Stimulated activated CD4-positive, alpha-beta T cell treated with anti-CD3 and anti-CD28 coated beads, Interleukin-12 subunit alpha, Interleukin-12 subunit beta, amount 100 ng/mL, for 48 hours (primary cell): ENCODE data around the gene CILP2.

Source experiments
- DNase-seq, 3 donors: peaks; one replicate each; pipeline ENCODE4 v3.0.0-alpha.2; 2020; ENCODE audit warnings: low read depth in 2 of 3, low spot score in 1 of 3

The CILP2 gene

DNA sequence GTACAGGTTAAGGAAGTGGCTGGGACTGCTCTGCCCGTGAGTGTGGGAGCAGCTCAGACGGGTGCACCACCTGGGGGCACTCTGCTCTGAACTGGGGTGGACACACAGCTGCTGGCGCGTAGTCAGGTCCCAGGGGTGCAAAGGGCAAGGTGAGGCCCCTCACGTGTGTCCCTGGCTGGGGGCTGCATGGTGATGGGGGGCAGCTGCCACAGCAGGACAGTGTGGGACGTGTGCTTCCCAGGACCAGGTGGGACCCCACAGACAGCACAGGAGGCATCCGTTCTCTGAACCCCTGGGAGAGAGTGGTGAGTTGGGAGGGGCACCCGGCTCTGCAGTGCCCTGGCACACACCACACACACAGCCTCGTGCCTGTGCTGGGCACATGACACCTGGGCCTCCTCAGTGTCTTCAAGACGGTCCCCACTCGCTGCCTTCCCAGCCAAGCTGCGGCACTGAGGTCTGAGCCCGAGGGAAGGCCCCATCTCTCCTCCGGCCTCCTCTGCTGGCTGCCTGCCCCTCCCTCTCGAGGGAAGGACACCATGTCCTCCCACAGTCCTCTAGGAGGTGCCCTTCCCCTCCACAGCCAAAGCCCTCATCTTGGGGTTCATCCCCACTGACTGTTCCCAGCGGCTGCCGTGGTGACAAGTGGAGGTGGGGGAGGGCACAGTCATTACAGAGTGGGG is 24.7 kb downstream of the CILP2 start:
- DNase-seq: no peak

DNA sequence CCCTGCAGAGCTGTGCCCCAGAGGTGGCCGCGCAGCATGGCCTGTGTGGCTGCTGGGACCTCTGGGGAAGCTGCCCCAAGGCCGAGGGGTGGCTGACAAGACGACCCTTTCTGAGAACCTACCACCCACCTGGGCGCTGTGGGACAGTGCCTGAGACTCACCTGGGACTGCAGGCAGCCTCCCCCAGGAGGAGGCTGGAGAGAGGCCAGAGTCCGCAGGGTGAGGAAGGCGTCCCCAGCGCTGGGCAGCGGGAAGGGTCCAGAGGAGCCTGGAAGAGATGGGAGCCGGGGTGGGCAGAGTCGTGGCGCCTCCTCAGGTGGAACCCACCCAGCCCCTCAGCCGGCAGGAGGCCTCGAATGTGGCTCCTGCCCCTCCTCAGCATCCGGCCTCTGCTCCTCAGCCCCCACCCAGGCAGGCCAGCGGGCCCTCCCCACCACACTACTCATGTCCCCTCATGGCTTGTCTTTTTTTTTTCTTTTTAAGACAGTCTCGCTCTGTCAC is 25.3 kb downstream of the CILP2 start:
- no peak for DNase-seq

DNA sequence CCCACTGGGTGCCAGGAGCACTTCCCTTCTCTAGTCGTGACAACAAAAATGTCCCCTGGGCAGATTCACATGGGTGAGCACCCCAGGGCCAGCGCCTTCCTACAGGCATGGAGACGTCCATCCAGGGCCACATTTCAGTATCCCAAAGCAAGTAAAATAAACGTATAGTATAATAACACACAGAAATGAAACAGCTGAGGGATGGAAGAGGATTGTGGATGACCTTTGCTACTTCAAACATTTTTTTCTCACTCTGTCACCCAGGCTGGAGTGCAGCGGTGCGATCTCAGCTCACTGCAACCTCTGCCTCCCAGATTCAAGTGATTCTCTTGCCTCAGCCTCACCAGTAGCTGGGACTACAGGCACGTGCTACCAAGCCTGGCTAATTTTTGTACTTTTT is 28.2 kb downstream of the CILP2 start:
- no peak for DNase-seq

DNA sequence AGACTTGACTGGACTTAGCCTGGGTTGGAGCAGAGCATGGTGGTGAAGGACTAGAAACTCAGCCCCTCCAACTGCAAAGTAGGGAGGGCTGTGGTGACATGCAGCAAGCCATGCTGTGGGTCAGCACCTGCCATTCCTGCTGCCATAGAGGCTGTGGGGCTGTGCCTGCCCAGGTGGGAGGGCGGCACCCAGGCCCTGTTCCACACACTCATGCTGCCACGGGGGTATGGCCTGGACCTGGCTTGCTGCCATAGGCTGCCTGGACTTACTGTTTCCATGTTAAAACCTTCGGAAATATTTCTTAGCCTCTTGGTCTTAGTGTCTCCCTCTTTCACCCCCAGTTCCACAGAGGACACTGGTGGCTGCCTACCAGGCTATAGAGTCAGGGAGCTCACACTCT is 29.3 kb downstream of the CILP2 start:
- DNase-seq: no peak

DNA sequence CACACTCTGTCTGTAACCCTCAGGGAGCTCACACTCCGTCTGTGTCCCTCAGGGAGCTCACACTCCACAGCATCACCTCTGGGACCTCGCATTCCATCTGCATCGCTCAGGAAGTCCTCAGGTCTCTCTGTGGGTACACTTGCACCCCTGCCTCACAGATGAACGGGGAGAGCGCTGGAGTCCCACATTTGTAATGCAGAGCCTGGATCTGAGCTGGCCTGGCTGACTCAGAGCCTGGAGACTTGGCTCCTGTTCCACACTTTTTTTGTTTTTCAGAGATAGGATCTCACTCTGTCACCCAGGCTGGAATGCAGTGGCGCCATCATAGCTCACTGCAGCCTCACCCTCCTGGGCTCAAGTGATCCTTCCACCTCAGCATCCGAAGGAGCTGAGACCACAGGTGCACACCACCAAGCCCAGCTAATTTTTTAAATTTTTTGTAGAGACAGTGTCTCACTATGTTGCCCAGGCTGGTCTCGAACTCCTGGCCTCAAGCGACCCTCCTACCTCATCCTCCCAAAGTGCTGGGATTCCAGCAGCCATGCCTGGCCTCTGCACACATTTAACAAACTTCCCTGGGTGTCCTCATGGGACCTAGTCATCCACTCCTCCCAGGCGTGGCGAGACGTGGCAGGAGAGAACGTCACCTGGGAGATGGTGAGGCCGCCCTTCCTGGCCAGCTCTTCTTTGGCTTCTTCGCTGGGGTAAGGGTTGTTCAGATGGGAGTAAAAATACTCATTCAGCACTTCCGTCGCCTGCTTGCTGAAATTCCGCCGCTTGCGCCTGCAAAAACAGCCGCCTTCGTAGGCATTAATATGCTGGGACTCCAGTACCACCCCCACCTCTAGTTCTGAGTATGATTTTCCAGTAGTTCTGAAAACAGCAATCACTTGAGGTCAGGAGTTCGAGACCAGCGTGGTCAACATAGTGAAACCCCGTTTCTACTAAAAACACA is 31.0 kb downstream of the CILP2 start:
- no peak for DNase-seq

DNA sequence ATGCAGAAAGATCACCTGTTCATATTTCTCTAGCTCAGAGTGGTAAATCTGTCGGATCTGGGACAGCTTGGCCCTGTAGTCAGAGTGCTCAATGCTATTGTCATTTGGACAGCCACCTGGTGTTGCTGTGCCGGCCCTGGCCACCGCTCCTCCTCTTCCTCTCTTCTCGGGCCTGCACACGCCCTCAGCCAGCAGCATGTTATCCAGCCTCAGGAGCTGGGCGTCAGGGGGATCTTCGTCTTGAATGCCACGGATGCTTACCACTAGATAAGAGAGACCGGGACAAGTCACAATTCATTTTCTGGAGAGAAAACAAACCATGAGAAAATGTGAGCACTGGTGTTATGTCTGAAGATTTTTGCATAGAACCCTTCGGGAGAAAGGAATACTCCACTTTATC is 32.5 kb downstream of the CILP2 start:
- no peak for DNase-seq

DNA sequence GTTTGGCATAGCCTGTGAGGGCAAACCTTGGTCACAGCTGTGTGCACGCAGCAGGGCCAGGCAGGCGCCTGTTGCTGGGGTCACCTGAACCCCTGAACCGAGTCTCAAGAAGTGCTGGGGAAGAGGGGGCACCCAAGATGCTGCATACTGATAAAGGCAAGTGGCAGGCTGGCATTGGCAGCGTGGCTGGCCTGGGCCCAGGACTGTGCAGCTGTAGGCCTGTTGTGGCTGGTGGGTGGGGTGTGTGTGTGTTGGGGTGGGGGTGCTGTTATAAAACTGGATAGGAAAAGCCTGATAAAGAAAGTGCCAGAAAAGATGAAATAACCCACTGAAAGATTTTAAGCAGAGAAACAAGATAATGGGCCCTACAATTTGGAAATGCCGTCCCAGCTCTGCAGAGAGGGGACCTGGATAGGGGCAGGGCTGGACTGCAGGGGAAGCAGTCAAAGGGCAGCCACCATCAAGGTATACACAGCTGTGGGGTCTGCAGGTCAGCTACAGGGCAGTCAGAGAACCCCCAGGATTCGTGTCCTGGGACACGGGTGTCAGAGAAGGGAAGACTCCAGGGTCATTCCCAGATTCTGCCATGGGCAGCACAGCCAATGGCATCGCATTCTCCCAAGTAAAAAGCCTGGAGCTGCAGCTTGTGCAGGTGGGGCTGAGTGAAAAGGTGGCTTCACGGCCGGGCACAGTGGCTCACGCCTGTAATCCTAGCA is 33.2 kb downstream of the CILP2 start:
- DNase-seq: no peak

DNA sequence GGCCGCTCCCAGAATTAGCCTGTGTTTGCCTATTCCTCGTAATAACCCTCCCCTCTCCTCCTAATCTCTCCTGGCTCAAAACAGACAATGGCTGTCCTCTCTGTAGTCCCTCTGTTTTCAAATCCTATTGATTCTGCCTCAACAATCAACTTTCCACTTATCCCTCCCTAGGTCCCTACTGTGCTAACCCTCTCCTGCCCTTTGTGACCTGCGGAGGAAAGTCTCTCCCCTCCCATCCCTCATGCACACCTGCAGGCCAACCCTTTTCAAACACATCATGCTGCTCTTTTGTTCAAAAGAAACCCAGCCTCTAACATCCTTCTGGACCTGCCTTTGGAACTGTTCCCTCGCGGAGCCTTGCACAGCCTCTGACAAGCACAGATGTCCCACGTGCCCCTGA is 37.3 kb downstream of the CILP2 start:
- DNase-seq: no peak

DNA sequence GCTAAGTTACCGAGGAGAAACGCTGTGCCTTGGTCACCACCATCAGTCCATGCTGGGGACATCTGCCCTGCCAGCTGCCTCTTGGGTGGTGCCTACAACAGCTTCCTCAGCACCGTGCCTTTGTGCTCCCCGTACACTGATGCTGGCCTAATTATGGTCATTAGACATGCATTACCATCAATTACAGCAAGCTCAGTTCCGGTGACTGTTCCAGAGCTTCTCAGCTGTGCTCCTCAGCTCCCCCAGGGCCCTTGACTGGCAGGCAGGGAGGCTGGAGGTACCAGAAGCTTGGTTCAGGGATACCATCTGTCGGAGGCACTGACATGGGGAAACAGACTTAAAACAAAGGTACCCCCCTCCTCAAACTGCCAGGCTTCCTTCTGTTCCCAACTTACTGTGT is 40.2 kb downstream of the CILP2 start:
- no peak for DNase-seq

DNA sequence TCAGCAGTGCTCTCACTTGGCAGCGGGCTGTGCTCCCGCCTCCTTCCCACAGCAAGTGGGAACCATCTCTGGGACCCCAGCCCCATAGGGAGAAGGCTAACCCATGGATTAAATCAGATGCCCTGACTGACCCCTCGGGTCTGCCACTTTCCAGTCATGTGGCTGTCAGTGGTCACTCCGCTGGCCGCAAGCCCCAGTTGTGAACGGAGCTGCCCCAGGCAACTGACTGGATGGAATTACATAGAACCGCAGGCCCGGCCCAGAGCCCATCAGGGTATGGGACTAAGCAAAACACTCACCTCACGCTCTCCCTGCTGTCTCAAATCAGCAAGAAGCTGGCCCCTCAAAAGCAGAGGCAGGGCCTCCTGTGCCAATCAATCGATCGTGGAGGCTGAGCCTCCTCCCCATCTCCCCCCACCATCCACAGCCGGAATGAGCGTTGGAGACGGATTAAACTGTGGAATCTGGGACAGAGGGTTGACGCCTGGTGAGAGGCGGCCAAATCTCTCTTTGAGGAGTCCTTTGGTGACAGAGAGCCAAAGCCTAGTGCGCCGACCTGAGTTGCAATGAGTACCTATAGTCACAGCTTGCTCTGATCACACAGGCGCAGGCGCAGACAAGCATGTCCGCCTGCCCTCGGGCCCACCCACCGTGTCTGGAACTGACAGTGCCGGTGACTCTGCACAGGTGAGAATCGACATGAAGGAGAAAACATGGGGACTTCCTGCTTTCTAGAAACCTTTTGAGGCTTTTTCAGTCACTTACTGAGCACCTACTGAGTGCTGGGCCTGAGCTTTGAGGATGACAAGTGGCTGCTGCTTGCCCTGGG is 41.7 kb downstream of the CILP2 start:
- no peak for DNase-seq

DNA sequence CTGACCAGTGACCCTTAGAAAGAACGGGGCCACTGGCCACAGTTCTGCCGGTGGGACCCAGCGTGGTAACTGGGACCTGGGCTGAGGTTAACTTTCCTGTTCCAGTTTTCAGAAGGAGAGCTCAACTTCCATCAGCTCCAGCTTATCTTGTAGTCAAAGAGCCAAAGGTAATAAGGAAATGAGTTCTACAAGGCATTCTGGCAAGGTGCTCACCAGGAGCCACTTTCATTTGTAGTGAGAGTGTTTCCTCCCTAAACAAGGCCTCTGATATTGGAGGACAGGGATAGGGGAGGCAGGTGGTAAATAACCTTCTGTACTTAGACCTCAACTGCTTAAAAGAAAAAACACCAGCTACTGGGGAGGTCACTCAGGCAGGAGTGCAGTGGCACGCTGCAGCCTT is 42.4 kb downstream of the CILP2 start:
- DNase-seq: no peak

DNA sequence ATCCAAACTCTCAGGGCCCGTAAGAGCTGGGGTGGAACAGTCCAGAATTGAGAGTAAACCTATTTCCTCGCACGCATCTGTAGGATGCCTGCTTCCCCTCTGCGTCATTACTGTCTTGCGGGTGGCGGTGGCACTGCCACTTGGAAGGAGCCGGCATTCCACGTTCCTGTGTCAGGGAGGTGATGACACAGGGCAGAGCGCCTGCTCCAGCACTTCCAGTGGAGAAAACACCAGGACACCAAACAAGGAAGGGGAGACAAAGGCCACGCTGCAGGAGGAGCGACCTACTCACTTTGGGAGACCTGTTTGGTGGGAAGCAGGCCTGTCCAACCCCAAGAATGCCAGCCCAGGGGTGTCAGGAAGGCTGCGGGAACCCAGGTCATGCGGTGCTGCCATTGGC is 43.3 kb downstream of the CILP2 start:
- no peak for DNase-seq

DNA sequence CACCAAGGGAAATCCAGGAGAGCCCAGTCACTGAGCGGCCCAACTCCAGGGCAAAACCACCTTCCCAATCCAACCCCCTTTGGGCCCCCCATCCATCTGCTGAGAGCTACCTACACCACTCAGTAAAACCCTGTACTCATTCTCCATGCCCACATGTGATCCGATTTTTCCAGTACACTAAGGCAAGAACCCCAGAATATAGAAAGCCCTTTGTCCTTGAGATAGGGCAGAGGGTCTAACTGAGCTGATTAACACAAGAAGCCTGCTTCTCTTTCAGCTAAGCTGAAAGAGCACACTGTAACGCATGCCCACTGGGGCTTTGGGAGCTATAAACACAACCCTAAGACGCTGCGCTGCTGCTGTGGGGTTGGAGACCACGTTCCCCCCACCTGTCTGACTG is 44.4 kb downstream of the CILP2 start:
- no peak for DNase-seq

DNA sequence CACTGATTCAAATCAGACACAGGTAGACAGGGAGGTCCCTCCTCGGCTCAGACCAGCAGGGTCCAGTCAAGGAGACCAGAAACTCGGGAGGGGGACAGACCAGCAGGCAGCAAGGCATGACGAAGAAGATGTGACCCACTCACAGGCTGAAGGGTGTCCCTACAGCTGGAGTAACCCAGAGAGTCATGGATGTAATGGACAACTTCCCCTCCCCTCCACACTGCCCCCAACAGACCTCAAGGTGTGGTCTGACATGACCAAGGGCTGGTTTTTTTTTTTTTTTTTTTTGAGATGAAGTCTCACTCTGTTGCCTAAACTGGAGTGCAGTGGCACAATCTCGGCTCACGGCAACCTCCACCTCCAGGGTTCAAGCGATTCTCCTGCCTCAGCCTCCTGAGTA is 46.3 kb downstream of the CILP2 start:
- DNase-seq: no peak

DNA sequence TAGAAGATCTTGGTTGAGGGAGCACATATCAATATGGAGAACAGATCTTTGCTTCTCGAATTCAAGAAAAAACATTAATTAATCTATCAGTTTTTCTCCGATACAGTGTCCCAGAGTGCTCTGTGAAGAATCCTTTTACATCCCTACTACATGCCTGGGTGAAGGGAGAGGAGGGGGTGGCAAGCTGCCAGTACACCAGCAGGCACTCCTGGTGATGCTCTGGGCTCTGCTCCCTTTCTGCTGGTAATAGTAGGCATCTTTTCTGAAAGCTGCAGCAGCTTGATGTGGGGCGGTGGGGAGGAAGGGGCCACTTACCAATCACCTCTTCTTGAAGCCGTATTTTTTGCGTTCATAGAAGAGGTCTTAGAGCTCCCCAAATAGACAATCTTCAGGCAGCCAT is 49.7 kb downstream of the CILP2 start:
- no peak for DNase-seq

DNA sequence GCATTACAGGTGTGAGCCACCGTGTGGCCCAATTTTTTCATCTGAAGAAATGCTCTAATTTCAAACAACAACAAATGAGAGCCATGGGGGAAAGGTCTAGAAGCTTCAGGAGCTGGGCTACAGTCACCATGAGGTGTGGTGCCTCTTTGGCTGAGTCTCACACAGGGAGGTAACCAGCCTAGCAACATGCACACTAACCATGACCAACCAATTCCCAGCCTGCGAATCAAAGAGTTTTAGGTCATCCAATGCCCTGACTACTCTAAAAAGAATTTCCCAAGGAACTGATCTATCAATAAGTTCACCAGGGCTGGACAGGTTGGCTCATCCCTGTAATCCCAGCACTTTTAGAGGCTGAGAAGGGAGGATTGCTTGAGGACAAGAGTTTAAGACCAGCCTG is 50.5 kb downstream of the CILP2 start:
- no peak for DNase-seq

DNA sequence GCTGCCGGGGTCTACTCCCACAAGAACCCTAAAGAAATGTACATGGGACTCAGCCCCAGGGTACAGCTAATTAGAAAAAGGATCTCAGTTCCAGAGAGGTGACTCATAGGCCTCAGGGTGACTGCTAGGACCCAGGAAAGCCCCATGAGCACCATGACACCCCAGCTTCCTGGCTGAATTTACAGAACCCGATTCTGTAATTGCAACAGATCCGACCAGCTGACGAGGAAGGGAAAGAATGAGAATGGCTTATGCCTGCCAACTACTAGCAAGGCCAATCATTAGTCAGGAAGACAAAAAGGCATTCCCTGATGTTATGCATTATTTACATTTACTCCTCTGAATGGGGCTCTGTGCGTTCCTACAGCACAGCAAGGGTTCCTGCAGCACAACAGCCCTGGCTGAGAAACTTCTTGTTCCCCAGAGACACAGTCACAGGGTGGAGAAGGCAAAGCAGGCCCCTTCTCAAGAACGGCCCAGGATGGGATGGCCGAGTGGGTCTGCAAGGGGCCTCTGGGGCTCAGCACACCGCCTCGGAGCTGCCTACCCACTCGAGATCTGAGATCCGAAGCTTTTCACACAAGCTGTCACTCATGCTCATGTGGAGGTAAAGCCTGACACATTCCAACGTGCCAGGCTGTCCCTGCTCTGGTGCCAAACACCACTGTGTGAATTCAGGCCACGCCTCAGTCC is 53.2 kb downstream of the CILP2 start:
- peak; percentile 51 to 62 (median 59) for DNase-seq

DNA sequence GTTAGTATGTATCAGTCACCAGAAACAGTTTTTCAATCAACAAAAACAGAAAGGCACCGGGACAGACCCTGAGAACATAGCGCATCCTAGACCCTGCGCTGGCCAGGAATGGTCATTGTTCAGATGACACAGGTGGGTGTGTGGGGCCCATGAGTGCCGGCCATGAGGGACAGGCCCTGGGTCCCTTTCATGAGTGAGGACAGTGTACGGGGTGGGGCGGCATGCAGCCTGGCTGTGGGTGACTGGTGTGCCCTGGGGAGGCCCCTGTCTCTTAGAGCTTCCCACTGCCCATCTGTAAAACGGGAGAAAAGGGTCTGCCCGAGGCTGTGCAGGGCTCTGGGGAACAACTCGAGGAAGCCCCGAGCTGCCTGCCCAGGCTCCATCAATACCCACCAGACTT is 54.6 kb downstream of the CILP2 start:
- DNase-seq: no peak

DNA sequence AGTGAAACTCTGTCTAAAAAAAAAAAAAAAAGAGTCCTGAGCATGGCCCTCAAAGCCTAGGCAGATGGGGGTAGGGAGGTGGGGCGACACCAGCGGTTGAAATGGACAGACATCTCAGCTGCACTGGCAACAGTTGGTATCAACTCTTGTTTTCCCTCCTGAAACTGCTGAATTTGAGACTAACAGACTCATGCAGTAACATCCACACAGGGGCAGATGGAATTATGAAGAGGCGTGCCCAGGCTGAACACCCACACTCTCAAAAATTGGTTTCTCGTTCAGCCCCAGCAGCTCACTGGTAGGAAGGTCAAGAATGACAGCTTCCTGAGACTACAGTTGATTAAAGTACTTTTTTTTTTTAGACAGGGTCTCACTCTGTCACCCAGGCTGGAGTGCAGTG is 56.3 kb downstream of the CILP2 start:
- DNase-seq: no peak

DNA sequence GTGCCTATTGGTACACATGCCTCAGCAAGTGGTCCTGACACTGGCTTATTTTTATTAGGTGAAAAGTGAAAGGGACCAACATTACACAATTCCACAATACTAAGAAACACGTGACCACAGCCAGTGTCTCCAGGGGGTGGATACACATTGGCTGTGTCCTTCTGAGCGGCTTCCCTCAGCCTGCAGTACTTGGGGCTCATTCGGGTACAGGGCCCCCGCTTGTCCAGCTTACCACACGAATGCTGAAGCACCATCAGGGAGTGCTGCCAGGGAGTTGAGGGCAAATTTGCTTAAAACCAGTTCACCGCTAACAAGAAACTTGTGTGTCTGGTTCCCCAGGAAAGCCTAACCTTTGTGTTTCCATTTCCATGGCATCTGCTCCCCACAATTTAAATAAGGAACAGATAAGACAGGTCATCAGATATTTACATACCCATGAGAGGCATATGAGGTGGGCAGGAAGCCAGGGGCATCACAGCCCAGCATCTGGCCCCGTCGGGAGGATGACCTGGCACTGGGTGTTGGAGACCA is 57.2 kb downstream of the CILP2 start:
- DNase-seq: no peak
